Neural progenitor cell (in vitro differentiated cells): ENCODE data around the gene KCNAB3. TPM values are rescaled to one million over a fixed set of nuclear protein-coding genes. Genes with fewer than 3 reads are reported as not detected.
A peak's percentile ranks its signal among the peaks of the same experiment; 100 is the strongest.

Experiments
- DNase-seq: peaks from one replicate; pipeline ENCODE4 v3.0.0-alpha.2; 2016; ENCODE audit warnings: low spot score
- H2AFZ ChIP-seq: fragments of 200-600 bp; sonication (generic); replicated peaks from 2 replicates; pipeline ENCODE4 v1.6.1; 2016; ENCODE audit warnings: antibody characterized with exemption
- H3F3A ChIP-seq: fragments of 200-600 bp; sonication (generic); 2 replicates; pipeline ENCODE4 v1.6.1; 2016; ENCODE audit warnings: antibody characterized with exemption, low read depth
- H3K27ac ChIP-seq: fragments of 200-600 bp; sonication (generic); 2 replicates; pipeline ENCODE4 v1.5.1; 2016; ENCODE audit warnings: mild to moderate bottlenecking
- H3K27me3 ChIP-seq: fragments of 200-600 bp; sonication (generic); 2 replicates; pipeline ENCODE4 v1.6.1; 2016; ENCODE audit warnings: mild to moderate bottlenecking, moderate library complexity
- H3K36me3 ChIP-seq: fragments of 200-600 bp; sonication (generic); 2 replicates; pipeline ENCODE4 v1.5.1; 2016
- H3K4me1 ChIP-seq: fragments of 200-600 bp; sonication (generic); 2 replicates; pipeline ENCODE4 v1.6.1; 2016; ENCODE audit warnings: mixed run types
- H3K4me2 ChIP-seq: fragments of 200-600 bp; sonication (generic); 2 replicates; pipeline ENCODE4 v1.6.1; 2016
- H3K4me3 ChIP-seq: fragments of 200-600 bp; sonication (generic); 2 replicates; pipeline ENCODE4 v1.5.1; 2016
- H3K79me2 ChIP-seq: fragments of 200-600 bp; sonication (generic); 2 replicates; pipeline ENCODE4 v1.6.1; 2016; ENCODE audit warnings: low read depth
- H3K9ac ChIP-seq: fragments of 200-600 bp; sonication (generic); 2 replicates; pipeline ENCODE4 v1.6.1; 2016
- H3K9me3 ChIP-seq: fragments of 200-600 bp; sonication (generic); 2 replicates; pipeline ENCODE4 v1.5.1; 2016; ENCODE audit warnings: low read depth
- H4K20me1 ChIP-seq: fragments of 200-600 bp; sonication (generic); 2 replicates; pipeline ENCODE4 v1.6.1; 2016; ENCODE audit warnings: low read depth
- H3K27ac Mint-ChIP-seq: 3 replicates; pipeline ENCODE4 v1.8.0; 2021; ENCODE audit warnings: mixed read lengths
- H3K27me3 Mint-ChIP-seq: 2 replicates; pipeline ENCODE4 v1.8.0; 2022; ENCODE audit warnings: low read depth, mild to moderate bottlenecking, inconsistent platforms, moderate library complexity, mixed read lengths; ENCODE audit not compliant: insufficient read depth
- H3K36me3 Mint-ChIP-seq: 3 replicates; pipeline ENCODE4 v1.8.0; 2021; ENCODE audit warnings: mixed read lengths
- H3K4me1 Mint-ChIP-seq: 3 replicates; pipeline ENCODE4 v1.8.0; 2021; ENCODE audit warnings: mixed read lengths
- H3K4me3 Mint-ChIP-seq: 3 replicates; pipeline ENCODE4 v1.8.0; 2021; ENCODE audit warnings: mild to moderate bottlenecking, moderate library complexity, mixed read lengths
- H3K9me3 Mint-ChIP-seq: 3 replicates; pipeline ENCODE4 v1.8.0; 2020; ENCODE audit warnings: mixed read lengths
- EZH2 ChIP-seq: fragments of 200-600 bp; sonication (generic); IDR thresholded peaks from 2 replicates; pipeline ENCODE4 v1.6.1; 2017; ENCODE audit warnings: antibody characterized with exemption, mild to moderate bottlenecking, moderate library complexity
- EZH2phosphoT487 ChIP-seq: fragments of 200-600 bp; sonication (generic); IDR thresholded peaks from 2 replicates; pipeline ENCODE4 v1.6.1; 2017; ENCODE audit warnings: antibody characterized with exemption
- total RNA-seq: library from RNA; depleted of rRNA; stranded (reverse); fragments of >200 nt; gene quantifications from 2 replicates; pipeline ENCODE4 v1.2.3, GENCODE V29; 2015; ENCODE audit warnings: low replicate concordance
- TF ChIP-seq, protein P1 (sequence below): fragments of 200-600 bp; sonication (generic); IDR thresholded peaks from 2 replicates; pipeline ENCODE4 v1.5.1; 2017; ENCODE audit warnings: antibody characterized with exemption, mild to moderate bottlenecking

The KCNAB3 gene
- total RNA-seq, 1 donor from 2014 or later = 1.0 TPM

DNA sequence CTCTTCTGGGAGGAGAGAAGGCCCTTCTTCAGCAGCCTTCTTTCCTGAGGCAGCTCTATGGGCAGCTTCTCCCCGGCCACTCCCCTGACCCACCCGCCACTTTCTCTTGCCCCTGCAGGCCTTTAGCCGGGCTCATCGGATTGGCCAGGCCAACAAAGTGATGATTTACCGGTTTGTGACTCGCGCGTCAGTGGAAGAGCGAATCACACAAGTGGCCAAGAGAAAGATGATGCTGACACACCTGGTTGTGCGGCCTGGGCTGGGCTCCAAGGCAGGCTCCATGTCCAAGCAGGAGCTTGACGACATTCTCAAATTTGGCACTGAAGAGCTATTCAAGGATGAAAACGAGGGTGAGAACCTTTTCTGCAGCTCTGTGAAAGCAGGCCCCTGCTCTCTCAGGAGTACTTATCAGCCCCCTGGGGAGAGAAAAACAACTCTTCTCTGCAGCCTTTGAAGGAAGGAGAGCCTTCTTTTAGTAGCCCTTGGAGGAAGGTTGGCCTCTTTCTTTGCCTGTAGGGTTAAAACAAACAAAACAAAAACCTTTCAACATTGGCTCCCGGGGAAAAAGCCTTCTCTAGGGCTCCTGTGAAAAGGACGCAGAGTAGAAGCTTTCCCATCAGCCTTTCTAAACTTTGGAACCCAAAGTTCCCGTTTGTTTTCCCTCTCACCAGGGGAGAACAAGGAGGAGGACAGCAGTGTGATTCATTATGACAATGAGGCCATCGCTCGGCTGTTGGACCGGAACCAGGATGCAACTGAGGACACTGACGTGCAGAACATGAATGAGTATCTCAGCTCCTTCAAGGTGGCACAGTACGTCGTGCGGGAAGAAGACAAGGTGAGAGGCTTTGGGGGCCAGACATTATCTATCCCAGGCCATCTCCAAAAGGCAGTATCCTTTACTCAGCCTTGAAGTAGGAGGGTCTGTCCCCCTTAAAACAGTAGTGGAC, 26.2 kb downstream of the KCNAB3 start:
- Mint-ChIP-seq H3K27ac (peak overlapping the region; percentile 78), H3K4me3 (no peak overlapping the region), H3K27me3 (no peaks in the 10 kb centered on the region), H3K4me1 (peaks cover 3% of the 10 kb centered on the region), H3K36me3 (peaks cover 46% of the 10 kb centered on the region), H3K9me3 (no peaks in the 10 kb centered on the region)
- Histone ChIP-seq H2AFZ (no peak overlapping the region), H3K4me3 (no peak overlapping the region), H3K79me2 (no peaks in the 10 kb centered on the region), H3F3A (peaks cover 21% of the 10 kb centered on the region), H3K27me3 (no peaks in the 10 kb centered on the region), H3K9ac (no peak overlapping the region), H4K20me1 (no peaks in the 10 kb centered on the region), H3K27ac (peak overlapping the region; percentile 89), H3K4me2 (peak overlapping the region; percentile 66), H3K4me1 (peaks cover 17% of the 10 kb centered on the region), H3K36me3 (no peaks in the 10 kb centered on the region), H3K9me3 (no peaks in the 10 kb centered on the region)
- peak; percentile 52 for DNase-seq
- TF ChIP-seq EZH2 = no peak
- no peak for TF ChIP-seq EZH2phosphoT487
- TF ChIP-seq, protein P1, sequence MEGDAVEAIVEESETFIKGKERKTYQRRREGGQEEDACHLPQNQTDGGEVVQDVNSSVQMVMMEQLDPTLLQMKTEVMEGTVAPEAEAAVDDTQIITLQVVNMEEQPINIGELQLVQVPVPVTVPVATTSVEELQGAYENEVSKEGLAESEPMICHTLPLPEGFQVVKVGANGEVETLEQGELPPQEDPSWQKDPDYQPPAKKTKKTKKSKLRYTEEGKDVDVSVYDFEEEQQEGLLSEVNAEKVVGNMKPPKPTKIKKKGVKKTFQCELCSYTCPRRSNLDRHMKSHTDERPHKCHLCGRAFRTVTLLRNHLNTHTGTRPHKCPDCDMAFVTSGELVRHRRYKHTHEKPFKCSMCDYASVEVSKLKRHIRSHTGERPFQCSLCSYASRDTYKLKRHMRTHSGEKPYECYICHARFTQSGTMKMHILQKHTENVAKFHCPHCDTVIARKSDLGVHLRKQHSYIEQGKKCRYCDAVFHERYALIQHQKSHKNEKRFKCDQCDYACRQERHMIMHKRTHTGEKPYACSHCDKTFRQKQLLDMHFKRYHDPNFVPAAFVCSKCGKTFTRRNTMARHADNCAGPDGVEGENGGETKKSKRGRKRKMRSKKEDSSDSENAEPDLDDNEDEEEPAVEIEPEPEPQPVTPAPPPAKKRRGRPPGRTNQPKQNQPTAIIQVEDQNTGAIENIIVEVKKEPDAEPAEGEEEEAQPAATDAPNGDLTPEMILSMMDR = no peak

DNA sequence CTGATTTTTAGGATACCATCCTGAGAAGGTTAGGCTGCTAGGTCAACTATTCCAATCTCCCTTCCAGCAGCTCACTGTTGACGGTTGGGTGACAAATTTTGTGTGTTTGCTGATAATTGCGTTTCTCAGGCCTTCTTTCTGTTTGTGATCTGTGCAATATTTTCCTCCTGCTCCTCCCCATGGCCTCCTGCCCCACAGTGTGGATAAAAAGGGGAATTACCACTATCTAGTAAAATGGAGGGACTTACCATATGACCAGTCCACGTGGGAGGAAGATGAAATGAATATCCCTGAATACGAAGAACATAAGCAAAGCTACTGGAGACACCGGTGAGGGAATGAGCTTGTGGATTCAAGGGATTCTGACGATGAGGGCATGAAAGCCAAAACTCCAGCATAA, 31.9 kb downstream of the KCNAB3 start:
- no peak overlapping the region for H3K27ac ChIP-seq
- H3K27me3 Mint-ChIP-seq = peaks cover 3% of the 10 kb centered on the region
- no peak overlapping the region for H3K27ac Mint-ChIP-seq
- no peaks in the 10 kb centered on the region for H3K4me1 Mint-ChIP-seq
- H3K4me3 Mint-ChIP-seq = no peak overlapping the region
- H3K4me1 ChIP-seq = peaks cover under 1% of the 10 kb centered on the region
- H3F3A ChIP-seq = peaks cover 5% of the 10 kb centered on the region
- H3K4me3 ChIP-seq = no peak overlapping the region
- no peaks in the 10 kb centered on the region for H3K9me3 ChIP-seq
- no peaks in the 10 kb centered on the region for H4K20me1 ChIP-seq
- no peaks in the 10 kb centered on the region for H3K79me2 ChIP-seq
- H3K36me3 Mint-ChIP-seq = peaks cover 54% of the 10 kb centered on the region
- no peak overlapping the region for H3K4me2 ChIP-seq
- no peaks in the 10 kb centered on the region for H3K36me3 ChIP-seq
- no peaks in the 10 kb centered on the region for H3K9me3 Mint-ChIP-seq
- H2AFZ ChIP-seq = no peak overlapping the region
- no peak for DNase-seq
- no peak overlapping the region for H3K9ac ChIP-seq
- TF ChIP-seq EZH2 = no peak
- TF ChIP-seq, protein P1 = peak; percentile 14
- H3K27me3 ChIP-seq = no peaks in the 10 kb centered on the region

DNA sequence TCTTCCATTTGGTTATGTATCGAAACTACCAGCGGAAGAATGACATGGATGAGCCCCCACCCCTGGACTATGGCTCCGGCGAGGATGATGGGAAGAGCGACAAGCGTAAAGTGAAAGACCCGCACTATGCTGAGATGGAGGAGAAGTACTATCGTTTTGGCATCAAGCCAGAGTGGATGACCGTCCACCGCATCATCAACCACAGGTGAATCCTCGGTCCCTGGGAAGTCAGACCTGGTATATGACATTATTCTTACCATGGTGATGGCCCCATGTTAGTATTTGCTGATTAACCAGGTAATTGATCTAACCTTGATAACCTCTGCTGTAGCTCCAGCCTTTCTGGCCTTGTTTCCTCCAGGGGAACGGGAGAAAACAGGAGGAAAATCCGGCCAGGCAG, 32.6 kb downstream of the KCNAB3 start:
- no peaks in the 10 kb centered on the region for H3K36me3 ChIP-seq
- no peak overlapping the region for H3K9ac ChIP-seq
- no peaks in the 10 kb centered on the region for H3K27me3 ChIP-seq
- H3K27me3 Mint-ChIP-seq = peaks cover 3% of the 10 kb centered on the region
- no peak overlapping the region for H3K27ac ChIP-seq
- H3K4me1 Mint-ChIP-seq = no peaks in the 10 kb centered on the region
- no peaks in the 10 kb centered on the region for H3K9me3 Mint-ChIP-seq
- TF ChIP-seq EZH2 (no peak), EZH2phosphoT487 (no peak)
- TF ChIP-seq, protein P1 = no peak
- no peaks in the 10 kb centered on the region for H3K4me1 ChIP-seq
- no peak overlapping the region for H3K4me2 ChIP-seq
- no peak overlapping the region for H2AFZ ChIP-seq
- H3K4me3 Mint-ChIP-seq = no peak overlapping the region
- H3K36me3 Mint-ChIP-seq = peaks cover 51% of the 10 kb centered on the region
- no peaks in the 10 kb centered on the region for H3F3A ChIP-seq
- H4K20me1 ChIP-seq = no peaks in the 10 kb centered on the region
- no peak overlapping the region for H3K4me3 ChIP-seq
- H3K9me3 ChIP-seq = no peaks in the 10 kb centered on the region
- H3K79me2 ChIP-seq = no peaks in the 10 kb centered on the region
- H3K27ac Mint-ChIP-seq = no peak overlapping the region
- no peak for DNase-seq
